Peyer's patch (tissue), 4 donors: ENCODE data around the gene DIP2A. TPM values are rescaled to one million over a fixed set of nuclear protein-coding genes. Genes with fewer than 3 reads are reported as not detected.

Experiments
- DNase-seq, 3 donors: peaks; one replicate each; pipeline ENCODE4 v3.0.0-alpha.2; 2017 to 2019
- H3K27ac ChIP-seq, 4 donors: fragments of 200-600 bp; sonication (generic); one replicate each; pipeline ENCODE4 v1.5.1; 2016 to 2019
- H3K27me3 ChIP-seq, 2 donors: fragments of 200-600 bp; sonication (generic); one replicate each; pipeline ENCODE4 v1.5.1; 2019
- H3K36me3 ChIP-seq, 3 donors: fragments of 200-600 bp; sonication (generic); one replicate each; pipeline ENCODE4 v1.5.1; 2016 to 2019
- H3K4me1 ChIP-seq, 4 donors: fragments of 200-600 bp; sonication (generic); one replicate each; pipeline ENCODE4 v1.5.1; 2016 to 2019
- H3K4me3 ChIP-seq, 4 donors: fragments of 200-600 bp; sonication (generic); 1 replicate in 3 of 4; 2 replicates in 1 of 4; pipeline ENCODE4 v1.5.1; 2016 to 2019; ENCODE audit warnings: mild to moderate bottlenecking in 1 of 4
- H3K9me3 ChIP-seq, 4 donors: fragments of 200-600 bp; sonication (generic); one replicate each; pipeline ENCODE4 v1.5.1; 2016 to 2019; ENCODE audit warnings: mild to moderate bottlenecking in 1 of 4
- CTCF ChIP-seq, 6 experiments: fragments of 450-650 bp in 4 of 6; fragments of 200-600 bp in 2 of 6; sonication (generic) in 1 of 6; IDR thresholded peaks; one replicate each; pipeline ENCODE4 v1.5.1; 2017 to 2019; ENCODE audit warnings: antibody characterized with exemption in 6 of 6, mild to moderate bottlenecking in 3 of 6, moderate library complexity in 1 of 6
- POLR2A ChIP-seq, 2 donors: fragments of 450-650 bp; IDR thresholded peaks; one replicate each; pipeline ENCODE4 v1.5.1; 2017; ENCODE audit warnings: antibody characterized with exemption in 2 of 2, mild to moderate bottlenecking in 2 of 2, moderate library complexity in 2 of 2
- total RNA-seq, 4 donors: library from RNA; depleted of rRNA; stranded (reverse); fragments of >200 nt; gene quantifications; one replicate each; pipeline ENCODE4 v1.1.0, GENCODE V29; 2016

DIP2A gene
- total RNA-seq, 4 donors from 2014 or later, result 69.9 to 108 (median 85.3) TPM

- no peak overlapping the region for H3K27ac ChIP-seq
- no peak for DNase-seq
- no peak overlapping the region for H3K4me3 ChIP-seq
- no peaks in the 10 kb centered on the region for H3K27me3 ChIP-seq
- TF ChIP-seq CTCF (IDR thresholded peaks at IDR 0.05), result no peak
- no peak for TF ChIP-seq POLR2A (IDR thresholded peaks at IDR 0.05)
- no peaks in the 10 kb centered on the region for H3K36me3 ChIP-seq
- H3K4me1 ChIP-seq, result no peaks in the 10 kb centered on the region
- no peaks in the 10 kb centered on the region for H3K9me3 ChIP-seq
These were observed 15.7 kb downstream of the DIP2A start for GRCh38 chr21:46474382-46474781.

GRCh38 chr21:46475296-46475695 is 16.6 kb downstream of the DIP2A start:
- H3K4me1 ChIP-seq, result no peaks in the 10 kb centered on the region
- no peak overlapping the region for H3K27ac ChIP-seq
- H3K9me3 ChIP-seq, result no peaks in the 10 kb centered on the region
- DNase-seq, result no peak
- TF ChIP-seq POLR2A (IDR thresholded peaks at IDR 0.05) (no peak), CTCF (IDR thresholded peaks at IDR 0.05) (no peak)
- H3K36me3 ChIP-seq, result peaks cover 0 to 3% (median 0%) of the 10 kb centered on the region in 3 donors
- no peaks in the 10 kb centered on the region for H3K27me3 ChIP-seq
- no peak overlapping the region for H3K4me3 ChIP-seq

GRCh38 chr21:46477765-46478164 is 19.1 kb downstream of the DIP2A start:
- Histone ChIP-seq H3K4me1 (no peaks in the 10 kb centered on the region), H3K27me3 (no peaks in the 10 kb centered on the region), H3K9me3 (no peaks in the 10 kb centered on the region), H3K4me3 (no peak overlapping the region), H3K27ac (no peak overlapping the region), H3K36me3 (peaks cover 0 to 6% (median 0%) of the 10 kb centered on the region in 3 donors)
- TF ChIP-seq CTCF (IDR thresholded peaks at IDR 0.05) (no peak), POLR2A (IDR thresholded peaks at IDR 0.05) (no peak)
- DNase-seq, result no peak

- no peak for DNase-seq
- TF ChIP-seq CTCF (IDR thresholded peaks at IDR 0.05) (no peak), POLR2A (IDR thresholded peaks at IDR 0.05) (no peak)
- H3K4me1 ChIP-seq, result no peaks in the 10 kb centered on the region
- peaks cover 0 to 6% (median 0%) of the 10 kb centered on the region in 3 donors for H3K36me3 ChIP-seq
- no peaks in the 10 kb centered on the region for H3K27me3 ChIP-seq
- H3K9me3 ChIP-seq, result no peaks in the 10 kb centered on the region
- no peak overlapping the region for H3K27ac ChIP-seq
- H3K4me3 ChIP-seq, result no peak overlapping the region
These were observed 20.2 kb downstream of the DIP2A start for GRCh38 chr21:46478910-46479309.

GRCh38 chr21:46480466-46480865 is 21.8 kb downstream of the DIP2A start:
- H3K36me3 ChIP-seq, result peaks cover 0 to 6% (median 0%) of the 10 kb centered on the region in 3 donors
- H3K9me3 ChIP-seq, result no peaks in the 10 kb centered on the region
- H3K27me3 ChIP-seq, result no peaks in the 10 kb centered on the region
- H3K27ac ChIP-seq, result no peak overlapping the region
- TF ChIP-seq POLR2A (IDR thresholded peaks at IDR 0.05) (no peak), CTCF (IDR thresholded peaks at IDR 0.05) (no peak)
- DNase-seq, result no peak
- no peak overlapping the region for H3K4me3 ChIP-seq
- no peaks in the 10 kb centered on the region for H3K4me1 ChIP-seq
